GM10248 (cell line): ENCODE measurements around the gene OSER1.

Experiments
- CTCF ChIA-PET: fragments of 300-600 bp; sonication (Branson Sonifier 250); formaldehyde crosslinking; extraction: SDS; loops from one replicate; lab custom pipeline; 2021; ENCODE audit warnings: antibody characterized with exemption; lab: Yijun Ruan, JAX
- POLR2A ChIA-PET: fragments of 350-650 bp; sonication (Branson Sonifier 250); formaldehyde crosslinking; extraction: SDS; loops from one replicate; lab custom pipeline; 2020; ENCODE audit warnings: antibody characterized with exemption; lab: Yijun Ruan, JAX
- DNase-seq: peaks from one replicate; pipeline ENCODE4 v3.0.0; 2012; ENCODE audit errors: extremely low spot score
- CTCF ChIP-seq: IDR thresholded peaks from 2 replicates; pipeline ENCODE4 v1.5.1; 2012; ENCODE audit warnings: mild to moderate bottlenecking, low read depth; ENCODE audit errors: extremely low read depth, missing control alignments, control extremely low read depth

The OSER1 gene

GRCh38 chr20:44211177-44212039 is 837 bp upstream of the OSER1 start:
- CTCF ChIA-PET = interaction anchor here (1.0 to 14.5 kb wide), 2 partner anchors 15 to 101 kb away, joined by 4 to 371 read pairs; partner anchors contain the start of gene FITM2
- no peak for TF ChIP-seq CTCF
- POLR2A ChIA-PET = interaction anchor here (0.5 kb wide), 1 partner anchor 172 kb away, joined by 3 read pairs; no protein-coding TSS in a partner anchor
- DNase-seq = peak; percentile 23

- DNase-seq = no peak
- ChIA-PET CTCF (interaction anchor here (1.0 to 2.0 kb wide), 5 partner anchors 8 to 20 kb away, joined by 3 to 16 read pairs (median 6); no protein-coding TSS in a partner anchor), POLR2A (no interaction called here)
- TF ChIP-seq CTCF = no peak
Measured at GRCh38 chr20:44209686-44210405, 725 bp downstream of the OSER1 start.

- ChIA-PET POLR2A (no interaction called here), CTCF (interaction anchor here (0.6 to 3.7 kb wide), 6 partner anchors 9 to 102 kb away, joined by 3 to 16 read pairs (median 8); partner anchors contain the start of gene FITM2)
- TF ChIP-seq CTCF = no peak
- no peak for DNase-seq
Measured at GRCh38 chr20:44208770-44209169, 1.8 kb downstream of the OSER1 start.

- no peak for TF ChIP-seq CTCF
- POLR2A ChIA-PET = interaction anchor here (0.6 kb wide), 1 partner anchor 368 kb away, joined by 5 read pairs; no protein-coding TSS in a partner anchor
- no peak for DNase-seq
- CTCF ChIA-PET = interaction anchor here (0.6 to 3.7 kb wide), 5 partner anchors 10 to 103 kb away, joined by 3 to 16 read pairs (median 11); partner anchors contain the start of gene FITM2
Measured at GRCh38 chr20:44208165-44208564, 2.4 kb downstream of the OSER1 start.

- POLR2A ChIA-PET = no interaction called here
- no peak for TF ChIP-seq CTCF
- no peak for DNase-seq
- CTCF ChIA-PET = interaction anchor here (1.0 to 3.7 kb wide), 4 partner anchors 9 to 104 kb away, joined by 4 to 14 read pairs (median 7); partner anchors contain the start of gene FITM2
Measured at GRCh38 chr20:44207126-44207723, 3.3 kb downstream of the OSER1 start.

GRCh38 chr20:44206132-44206531 is 4.4 kb downstream of the OSER1 start:
- CTCF ChIA-PET = interaction anchor here (1.6 to 3.7 kb wide), 3 partner anchors 8 to 105 kb away, joined by 4 to 14 read pairs (median 6); partner anchors contain the start of gene FITM2
- no peak for DNase-seq
- POLR2A ChIA-PET = no interaction called here
- TF ChIP-seq CTCF = no peak
